GM18951 (cell line): ENCODE results near the gene ENTHD1.

Experiments used
- POLR2A ChIP-seq: IDR thresholded peaks from 4 replicates; pipeline ENCODE4 v1.6.1; 2011; ENCODE audit warnings: mild to moderate bottlenecking; ENCODE audit not compliant: insufficient read length, insufficient read depth; ENCODE audit errors: extremely low read depth
- in situ Hi-C: fragments of 300-500 bp; cut with MboI; formaldehyde crosslinking; loops from one replicate; pipeline ENCODE4 v1.12.0; 2022; ENCODE audit warnings: low sequenced_read_pairs, mixed read lengths, inconsistent platforms; ENCODE audit not compliant: unreplicated experiment

ENTHD1 gene

DNA sequence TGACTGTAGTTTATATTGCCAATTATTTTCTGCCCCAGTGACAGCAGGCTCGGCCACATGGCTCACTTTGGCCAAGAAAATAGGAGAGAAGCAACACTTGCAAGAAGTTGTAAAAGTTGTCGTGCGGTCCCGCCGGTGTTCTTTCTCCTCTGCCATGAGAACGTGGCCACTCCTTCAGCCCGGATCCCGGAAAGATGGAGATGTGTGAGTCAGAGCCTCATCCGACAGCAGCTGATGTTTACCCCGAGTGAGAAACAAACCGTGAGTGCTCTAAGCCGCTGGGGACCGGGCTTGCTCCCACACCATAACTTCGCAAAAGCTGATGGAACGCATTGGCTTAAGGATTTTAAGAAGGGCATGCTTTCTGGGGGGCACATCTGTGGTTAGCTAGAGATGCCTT lies 166.0 kb downstream of the ENTHD1 start:
- TF ChIP-seq POLR2A: no peak
- in situ Hi-C loops: no loop called here

DNA sequence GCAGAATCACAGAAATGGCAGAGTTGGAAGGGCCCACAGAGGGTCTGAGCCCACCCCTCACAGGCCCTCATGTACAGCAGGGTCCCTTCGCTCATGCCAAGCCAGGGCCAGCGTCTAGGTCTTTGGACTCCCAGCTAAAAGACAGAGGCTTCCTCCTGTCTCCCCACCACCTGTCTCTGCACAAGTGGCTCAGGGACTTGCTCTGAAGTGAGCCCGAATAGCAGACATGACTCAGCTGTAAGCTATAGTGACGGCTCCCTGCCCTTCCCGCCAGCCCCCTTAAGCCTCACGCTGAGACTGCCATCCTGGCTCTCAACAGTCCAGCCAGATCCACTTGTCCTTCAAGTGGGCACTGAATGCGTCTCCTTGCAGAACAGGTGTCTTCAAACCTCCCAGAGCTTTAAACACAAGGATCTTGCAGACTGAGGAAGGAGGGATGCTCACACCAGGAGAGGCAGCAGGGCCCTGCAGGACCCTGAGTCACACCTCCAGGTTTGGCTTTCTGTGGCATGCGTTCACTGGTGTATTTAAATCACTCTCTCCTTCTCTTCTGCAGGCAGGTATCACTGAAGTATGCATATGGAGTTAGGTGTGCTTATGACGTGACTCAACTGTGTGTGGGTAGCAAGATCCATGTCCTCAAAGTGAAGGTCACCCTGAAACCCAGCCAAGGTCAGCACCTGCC lies 168.1 kb downstream of the ENTHD1 start:
- in situ Hi-C loops: no loop called here
- TF ChIP-seq POLR2A: no peak

DNA sequence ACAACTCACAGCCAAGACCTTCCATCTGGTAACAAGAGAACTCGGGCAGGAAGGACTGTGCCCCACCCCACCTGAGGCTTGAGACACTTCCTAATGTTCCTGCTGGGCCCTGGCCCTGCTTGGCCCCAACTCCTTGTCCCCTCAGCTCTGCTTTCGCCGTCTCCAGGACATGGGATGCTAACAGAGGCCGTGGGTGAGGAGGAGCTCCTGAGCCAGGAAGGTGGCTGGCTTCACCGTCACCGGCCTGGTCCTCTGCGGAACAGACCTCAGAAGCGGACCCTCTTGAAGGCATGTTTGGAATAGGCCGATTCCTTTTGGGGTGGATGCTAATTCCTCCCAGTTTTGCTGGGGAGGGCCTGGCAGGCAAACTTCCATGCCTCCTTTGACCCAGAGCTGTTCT lies 168.7 kb downstream of the ENTHD1 start:
- no peak for TF ChIP-seq POLR2A
- in situ Hi-C loops: no loop called here

DNA sequence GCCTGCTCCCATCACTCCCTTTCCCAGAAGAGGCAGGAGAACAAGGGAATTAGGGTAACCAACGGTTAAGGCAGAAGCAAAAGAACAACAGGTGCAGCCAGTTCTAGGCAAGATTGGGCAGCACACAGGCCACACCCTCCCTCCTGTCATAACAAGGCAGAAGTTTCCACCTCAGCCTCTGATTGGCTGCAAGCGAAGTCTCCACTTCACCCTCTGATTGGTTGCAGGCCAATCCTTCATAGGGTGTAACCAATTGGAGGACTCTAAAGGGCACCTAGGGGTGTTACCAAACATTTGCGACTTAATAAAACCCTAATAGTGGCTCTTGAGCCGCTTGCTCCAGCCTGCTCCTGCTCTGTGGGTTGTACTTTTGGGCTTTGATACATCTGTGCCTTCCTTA lies 169.2 kb downstream of the ENTHD1 start:
- in situ Hi-C loops: no loop called here
- TF ChIP-seq POLR2A: no peak

DNA sequence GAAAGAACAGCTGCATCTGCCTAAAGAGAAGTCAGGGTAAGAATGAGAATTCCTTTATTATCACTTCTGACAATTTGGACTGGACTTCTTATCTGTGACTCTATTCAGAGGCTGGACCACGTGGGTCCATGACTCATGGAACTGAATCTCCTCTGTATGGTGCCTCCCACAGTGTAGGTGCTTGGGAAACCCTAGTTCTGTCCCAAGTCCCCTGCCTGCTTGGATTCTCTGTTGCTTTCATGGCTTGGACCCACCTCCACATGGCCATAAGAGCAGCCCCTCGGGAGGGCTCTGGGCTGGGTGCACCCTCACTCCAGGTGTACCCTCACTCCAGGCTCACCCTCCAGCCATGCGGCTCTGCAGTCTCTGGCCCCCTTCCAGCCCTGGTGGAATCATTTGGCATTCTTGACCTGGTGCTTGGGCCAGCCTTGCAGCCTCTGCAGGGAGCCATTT lies 169.6 kb downstream of the ENTHD1 start:
- no peak for TF ChIP-seq POLR2A
- in situ Hi-C loops: no loop called here

DNA sequence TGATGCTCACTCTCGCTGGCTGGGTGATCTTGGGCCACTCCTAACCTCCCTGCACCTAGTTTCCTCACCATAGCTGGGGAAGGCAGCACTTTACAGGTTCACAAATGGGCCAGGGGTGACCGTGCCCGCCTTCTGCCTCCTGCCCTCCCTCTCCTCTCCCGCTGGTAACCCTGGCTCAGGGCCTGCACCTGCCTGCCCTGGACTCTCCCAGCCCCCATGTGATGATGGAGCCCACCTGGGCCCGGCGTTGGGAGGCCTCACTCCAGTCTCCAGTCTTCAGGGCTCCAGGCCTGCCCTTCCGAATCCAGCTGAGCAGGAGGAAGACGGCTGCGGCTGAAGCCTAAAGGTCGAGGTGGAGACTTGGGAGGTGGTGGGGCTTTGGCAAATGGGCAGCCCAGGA lies 170.1 kb downstream of the ENTHD1 start:
- no peak for TF ChIP-seq POLR2A
- in situ Hi-C loops: no loop called here

DNA sequence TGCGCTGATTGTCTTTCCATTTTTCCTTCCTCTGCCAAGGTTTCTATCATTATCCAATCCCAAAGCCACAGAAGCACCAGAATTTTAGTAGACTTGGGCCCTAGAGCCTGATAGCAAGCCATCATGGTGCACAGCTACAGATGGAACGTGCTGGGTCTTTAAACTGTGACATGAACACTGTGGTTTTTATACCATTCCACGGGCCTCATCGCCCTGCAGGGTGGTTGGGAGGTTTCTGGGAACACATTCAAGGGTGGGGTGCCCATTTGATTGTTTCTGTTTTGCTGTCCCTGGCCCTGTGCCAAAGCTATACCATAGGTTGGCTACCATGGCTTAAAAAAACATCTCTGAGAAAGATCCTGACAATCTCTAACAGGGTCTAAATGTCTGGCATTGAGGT lies 171.1 kb downstream of the ENTHD1 start:
- TF ChIP-seq POLR2A: no peak

DNA sequence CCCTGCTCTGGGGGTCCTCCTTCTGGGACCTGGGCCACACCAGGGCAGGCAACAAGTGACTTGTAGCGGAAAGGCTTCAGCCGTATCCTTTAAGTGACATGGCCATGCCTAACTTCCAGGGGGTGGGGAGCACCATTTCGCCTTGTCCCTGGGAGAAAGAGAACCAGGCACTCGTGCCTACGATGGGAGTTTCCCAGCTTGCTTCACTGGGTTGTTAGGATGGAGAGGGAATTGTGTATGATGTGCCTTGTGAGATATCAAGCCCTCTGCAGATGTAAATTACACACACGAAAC lies 171.6 kb downstream of the ENTHD1 start:
- in situ Hi-C loops: no loop called here
- TF ChIP-seq POLR2A: no peak

More for the DNA sequence above, 171.1 kb downstream of the ENTHD1 start:
- in situ Hi-C loops: no loop called here

DNA sequence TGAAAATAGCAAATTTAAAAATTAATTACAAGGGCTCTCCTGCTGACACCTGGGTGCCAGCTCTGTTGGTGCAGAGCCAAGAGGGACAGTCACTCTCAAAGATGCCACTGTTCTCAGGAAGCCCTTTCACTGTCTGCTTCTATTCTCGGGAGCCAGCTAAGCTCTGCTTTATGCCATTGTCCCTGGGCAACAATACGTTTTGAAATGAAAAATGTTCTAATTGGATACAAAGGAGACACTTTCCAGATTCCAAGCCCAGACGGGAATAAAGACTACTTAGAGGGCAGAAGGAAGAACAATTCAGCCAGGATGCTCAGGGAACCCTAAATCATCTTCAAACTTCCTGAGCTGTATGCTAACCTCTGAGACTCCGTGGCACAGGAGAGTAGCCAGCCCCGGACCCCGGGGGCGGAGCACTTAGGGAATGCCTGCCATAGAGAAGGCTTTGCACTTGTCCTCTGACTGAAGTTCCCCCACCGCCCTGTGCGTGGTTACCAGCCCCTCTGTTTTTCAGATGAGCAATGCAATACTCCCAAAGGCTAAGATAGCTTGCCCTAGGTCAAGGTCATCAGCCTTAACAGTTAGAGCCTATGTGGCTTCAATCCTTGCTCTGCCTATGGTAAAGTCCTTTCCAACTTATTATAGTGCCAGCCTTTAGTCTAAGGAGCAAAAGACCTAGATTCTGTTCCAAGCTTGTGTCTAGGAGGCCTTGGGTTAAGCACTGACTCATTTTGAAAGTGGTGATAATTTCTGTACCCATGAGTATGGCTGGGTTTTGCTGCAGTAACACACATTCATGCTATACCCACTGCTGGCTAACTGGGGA lies 172.1 kb downstream of the ENTHD1 start:
- no peak for TF ChIP-seq POLR2A
- in situ Hi-C loops: no loop called here

DNA sequence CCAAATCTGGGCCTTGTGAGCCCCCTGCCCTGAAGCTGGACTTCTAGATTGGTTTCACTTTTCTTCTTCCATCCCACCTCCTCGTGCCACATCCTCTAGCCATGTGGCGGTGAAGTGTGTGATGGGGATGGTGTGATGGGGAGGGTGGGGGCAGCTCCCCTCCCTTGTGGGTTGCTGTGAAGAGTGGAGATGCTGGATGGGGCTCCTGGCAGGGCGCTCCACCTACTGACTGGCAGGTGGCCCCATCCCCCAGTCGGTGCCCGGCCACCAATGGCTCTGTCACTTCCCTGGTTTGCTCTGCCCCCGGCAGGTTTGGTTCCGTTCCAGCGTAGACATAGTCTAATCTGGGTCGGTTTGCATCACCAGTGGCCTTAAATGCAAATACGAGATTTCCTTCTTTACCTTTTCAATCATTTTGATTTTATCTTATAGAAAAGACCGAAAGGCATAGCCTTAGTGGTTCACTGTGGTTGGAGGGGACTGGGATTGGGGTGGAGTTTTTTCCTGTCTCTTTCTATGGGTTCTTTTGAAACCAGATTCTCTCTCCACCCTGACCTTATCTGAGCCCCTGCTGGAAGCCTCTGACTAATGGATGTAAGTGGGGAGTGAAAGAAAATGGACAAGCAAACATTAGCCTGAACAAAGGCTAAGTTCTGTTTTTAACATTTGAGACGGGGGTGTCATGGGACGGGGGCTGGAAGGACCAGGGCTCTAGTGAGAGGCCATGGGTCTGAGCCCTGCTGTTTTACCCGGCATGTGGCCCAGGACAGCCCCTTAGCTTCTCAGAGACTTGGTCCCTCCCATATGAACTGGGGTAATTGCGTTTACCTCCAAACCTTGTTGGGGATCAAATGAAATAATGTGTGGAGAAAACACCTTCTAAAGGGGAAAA lies 173.8 kb downstream of the ENTHD1 start:
- in situ Hi-C loops: no loop called here
- TF ChIP-seq POLR2A: no peak

DNA sequence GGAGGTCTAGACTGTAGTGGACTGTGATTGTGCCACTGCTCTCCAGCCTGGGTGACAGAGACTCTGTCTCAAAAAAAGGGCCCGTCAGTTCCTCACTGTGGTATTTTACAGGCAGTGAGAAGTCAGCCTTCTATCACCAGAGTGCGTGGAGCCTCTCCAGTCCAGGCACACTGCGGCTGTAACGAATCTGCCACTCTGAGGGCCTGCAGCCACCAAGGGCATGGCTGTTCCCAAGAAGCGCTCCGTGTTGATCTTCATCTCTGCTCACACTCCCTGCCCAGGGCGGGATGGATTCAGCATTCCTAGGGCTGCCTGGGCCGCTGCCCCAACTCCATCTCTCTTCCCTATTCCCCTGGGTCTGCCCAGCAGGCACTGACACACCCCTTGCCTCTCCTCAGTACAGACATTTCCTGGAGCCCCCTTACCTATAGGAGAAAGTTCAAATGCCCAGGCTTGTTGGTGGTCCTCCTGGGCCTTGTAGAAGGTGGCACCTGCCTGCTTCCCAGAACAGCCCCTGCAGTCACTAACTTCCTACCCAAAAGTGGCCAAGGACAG lies 174.6 kb downstream of the ENTHD1 start:
- TF ChIP-seq POLR2A: no peak
- in situ Hi-C loops: no loop called here

DNA sequence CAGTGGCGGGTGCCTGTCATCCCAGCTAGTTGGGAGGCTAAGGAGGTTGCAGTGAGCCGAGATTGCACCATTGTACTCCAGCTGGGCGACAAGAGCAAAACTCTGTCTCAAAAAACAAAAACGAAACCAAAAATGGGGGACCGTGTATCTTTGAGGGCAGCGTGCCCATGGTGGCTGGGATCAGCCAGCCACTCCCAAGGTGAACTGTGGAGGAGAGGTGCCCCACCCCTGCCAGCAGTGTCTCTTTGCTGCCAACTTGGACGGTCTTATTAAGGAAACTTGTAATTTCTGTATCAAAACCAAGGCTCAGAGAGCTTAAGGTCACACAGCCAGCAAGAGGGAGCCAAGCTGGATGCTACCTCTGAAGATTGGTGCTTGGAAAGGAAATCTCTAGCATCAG lies 175.4 kb downstream of the ENTHD1 start:
- in situ Hi-C loops: no loop called here
- no peak for TF ChIP-seq POLR2A

DNA sequence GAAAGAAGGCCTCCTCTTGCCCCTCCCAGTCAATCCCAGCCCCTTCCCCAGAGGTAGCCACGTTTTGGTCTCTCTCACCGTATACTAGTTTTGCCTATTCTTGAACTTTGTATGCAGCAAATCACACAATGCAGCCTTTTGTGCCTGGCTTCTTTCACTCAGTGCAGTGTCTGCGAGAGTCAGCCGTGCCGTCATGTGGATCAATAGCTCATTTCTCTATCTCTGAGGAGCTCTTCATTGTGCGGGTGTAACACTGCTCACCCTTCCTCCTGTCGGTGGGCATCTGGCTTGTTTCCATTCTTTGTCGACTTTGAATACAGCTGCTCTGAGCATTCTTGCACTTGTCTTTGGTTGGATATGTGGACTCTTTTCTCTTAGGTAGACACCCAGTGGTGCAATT lies 176.5 kb downstream of the ENTHD1 start:
- in situ Hi-C loops: no loop called here
- no peak for TF ChIP-seq POLR2A
